Gastroesophageal sphincter (tissue), 4 donors: ENCODE measurements around the gene FAIM2. TPM values are rescaled to one million over a fixed set of nuclear protein-coding genes. Genes with fewer than 3 reads are reported as not detected.

Experiments
- ATAC-seq: fragments of 150-250 bp; one replicate; pipeline ENCODE4 v1.9.1; 2016; ENCODE audit warnings: mild to moderate bottlenecking, moderate library complexity
- H3K27ac ChIP-seq, 4 donors: fragments of 200-600 bp; sonication (generic) in 3 of 4; 1 replicate in 3 of 4; 2 replicates in 1 of 4; pipeline ENCODE4 v1.5.1; 2016 to 2019
- H3K27me3 ChIP-seq: fragments of 200-600 bp; sonication (generic); one replicate; pipeline ENCODE4 v1.5.1; 2019
- H3K36me3 ChIP-seq, 2 donors: fragments of 200-600 bp; sonication (generic); one replicate each; pipeline ENCODE4 v1.5.1; 2019; ENCODE audit warnings: control low read depth in 1 of 2
- H3K4me1 ChIP-seq, 3 donors: fragments of 200-600 bp; sonication (generic); 1 replicate in 2 of 3; 2 replicates in 1 of 3; pipeline ENCODE4 v1.5.1; 2016 to 2019; ENCODE audit warnings: control low read depth in 2 of 3
- H3K4me3 ChIP-seq, 2 donors: fragments of 200-600 bp; sonication (generic); one replicate each; pipeline ENCODE4 v1.5.1; 2019; ENCODE audit warnings: mild to moderate bottlenecking in 1 of 2, moderate library complexity in 1 of 2
- H3K9me3 ChIP-seq, 3 donors: fragments of 200-600 bp; sonication (generic); one replicate each; pipeline ENCODE4 v1.5.1; 2017 to 2019; ENCODE audit warnings: control low read depth in 2 of 3
- EP300 ChIP-seq: sonication (generic); formaldehyde crosslinking; IDR thresholded peaks from one replicate; pipeline ENCODE4 v1.6.1; 2017; ENCODE audit warnings: antibody characterized with exemption, mild to moderate bottlenecking
- POLR2A ChIP-seq, 2 donors: fragments of 450-650 bp; IDR thresholded peaks; one replicate each; pipeline ENCODE4 v1.6.1; 2017; ENCODE audit warnings: antibody characterized with exemption in 2 of 2, mild to moderate bottlenecking in 2 of 2, moderate library complexity in 1 of 2
- POLR2AphosphoS5 ChIP-seq: sonication (generic); formaldehyde crosslinking; IDR thresholded peaks from one replicate; pipeline ENCODE4 v1.6.1; 2017; ENCODE audit warnings: antibody characterized with exemption
- WGBS, 2 donors: methylation state at CpG; one replicate each; pipeline ENCODE4 v1.1.5; 2018; ENCODE audit warnings: low coverage in 1 of 2; 5-methylcytosine and 5-hydroxymethylcytosine counted together
- total RNA-seq, 4 donors: library from RNA; depleted of rRNA; stranded (reverse); fragments of >200 nt; gene quantifications; one replicate each; pipeline ENCODE4 v1.1.0, GENCODE V29; 2016
- TF ChIP-seq, protein P1 (sequence below), 4 experiments: fragments of 200-600 bp in 2 of 4; fragments of 450-650 bp in 2 of 4; sonication (generic) in 1 of 4; IDR thresholded peaks; one replicate each; pipeline ENCODE4 v1.5.1; 2017 to 2019; ENCODE audit warnings: antibody characterized with exemption in 4 of 4, mild to moderate bottlenecking in 2 of 4, moderate library complexity in 2 of 4

The FAIM2 gene
- total RNA-seq, 4 donors from 2014 or later = 3.4 to 7.4 (median 5.9) TPM

DNA sequence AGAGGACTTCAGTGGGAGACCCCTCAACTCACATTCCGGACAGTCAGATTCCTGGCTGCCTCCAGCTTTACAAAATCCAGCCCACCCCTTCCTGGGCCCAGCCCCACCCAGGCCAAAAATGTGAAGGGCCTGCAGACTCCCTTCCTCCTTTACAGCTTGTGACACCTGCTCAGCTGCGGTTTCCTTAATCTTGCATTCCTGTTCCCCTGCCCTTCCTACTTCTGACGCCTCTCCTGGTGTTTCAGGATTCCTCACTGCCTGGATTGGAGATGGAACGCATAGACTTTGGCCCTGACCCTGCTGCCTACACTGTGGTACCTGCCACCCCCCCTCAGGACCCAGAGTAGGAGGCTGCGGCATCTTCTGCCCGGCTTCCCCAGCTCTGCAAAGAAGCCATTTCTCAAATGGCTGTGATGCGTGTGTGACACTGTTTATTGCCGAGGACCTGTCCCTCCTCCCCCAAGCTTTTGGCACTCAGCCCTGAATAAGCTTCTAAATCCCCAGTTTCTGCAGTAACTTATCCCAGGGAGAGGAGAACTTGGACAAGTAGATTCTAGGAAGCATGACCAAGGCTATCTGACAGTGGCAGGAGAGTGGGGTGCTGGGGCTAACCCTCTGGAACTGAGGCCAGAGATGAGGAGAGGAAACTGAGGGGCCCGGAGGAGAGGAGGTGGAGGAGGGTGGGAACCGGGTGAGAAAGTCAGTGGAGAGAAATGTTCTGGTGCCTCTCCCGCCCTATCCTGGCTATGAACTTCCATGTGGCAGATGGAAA, 35.9 kb downstream of the FAIM2 start:
- H3K27ac ChIP-seq = peak overlapping the region in 3 of 4 donors; percentile 58 to 64 (median 62)
- no peak for TF ChIP-seq EP300
- no peak for TF ChIP-seq POLR2A (IDR thresholded peaks at IDR 0.05)
- TF ChIP-seq, protein P1, sequence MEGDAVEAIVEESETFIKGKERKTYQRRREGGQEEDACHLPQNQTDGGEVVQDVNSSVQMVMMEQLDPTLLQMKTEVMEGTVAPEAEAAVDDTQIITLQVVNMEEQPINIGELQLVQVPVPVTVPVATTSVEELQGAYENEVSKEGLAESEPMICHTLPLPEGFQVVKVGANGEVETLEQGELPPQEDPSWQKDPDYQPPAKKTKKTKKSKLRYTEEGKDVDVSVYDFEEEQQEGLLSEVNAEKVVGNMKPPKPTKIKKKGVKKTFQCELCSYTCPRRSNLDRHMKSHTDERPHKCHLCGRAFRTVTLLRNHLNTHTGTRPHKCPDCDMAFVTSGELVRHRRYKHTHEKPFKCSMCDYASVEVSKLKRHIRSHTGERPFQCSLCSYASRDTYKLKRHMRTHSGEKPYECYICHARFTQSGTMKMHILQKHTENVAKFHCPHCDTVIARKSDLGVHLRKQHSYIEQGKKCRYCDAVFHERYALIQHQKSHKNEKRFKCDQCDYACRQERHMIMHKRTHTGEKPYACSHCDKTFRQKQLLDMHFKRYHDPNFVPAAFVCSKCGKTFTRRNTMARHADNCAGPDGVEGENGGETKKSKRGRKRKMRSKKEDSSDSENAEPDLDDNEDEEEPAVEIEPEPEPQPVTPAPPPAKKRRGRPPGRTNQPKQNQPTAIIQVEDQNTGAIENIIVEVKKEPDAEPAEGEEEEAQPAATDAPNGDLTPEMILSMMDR (IDR thresholded peaks at IDR 0.05) = no peak
- TF ChIP-seq POLR2AphosphoS5 = no peak
- H3K27me3 ChIP-seq = no peaks in the 10 kb centered on the region
- no peak overlapping the region for H3K4me3 ChIP-seq
- no peaks in the 10 kb centered on the region for H3K9me3 ChIP-seq
- no peak for ATAC-seq
- WGBS, 2 donors = 31 to 45% methylated on average over 4 to 10 of the region's 11 CpGs
- peaks cover 0 to 34% (median 15%) of the 10 kb centered on the region in 3 donors for H3K4me1 ChIP-seq
- H3K36me3 ChIP-seq = no peaks in the 10 kb centered on the region

DNA sequence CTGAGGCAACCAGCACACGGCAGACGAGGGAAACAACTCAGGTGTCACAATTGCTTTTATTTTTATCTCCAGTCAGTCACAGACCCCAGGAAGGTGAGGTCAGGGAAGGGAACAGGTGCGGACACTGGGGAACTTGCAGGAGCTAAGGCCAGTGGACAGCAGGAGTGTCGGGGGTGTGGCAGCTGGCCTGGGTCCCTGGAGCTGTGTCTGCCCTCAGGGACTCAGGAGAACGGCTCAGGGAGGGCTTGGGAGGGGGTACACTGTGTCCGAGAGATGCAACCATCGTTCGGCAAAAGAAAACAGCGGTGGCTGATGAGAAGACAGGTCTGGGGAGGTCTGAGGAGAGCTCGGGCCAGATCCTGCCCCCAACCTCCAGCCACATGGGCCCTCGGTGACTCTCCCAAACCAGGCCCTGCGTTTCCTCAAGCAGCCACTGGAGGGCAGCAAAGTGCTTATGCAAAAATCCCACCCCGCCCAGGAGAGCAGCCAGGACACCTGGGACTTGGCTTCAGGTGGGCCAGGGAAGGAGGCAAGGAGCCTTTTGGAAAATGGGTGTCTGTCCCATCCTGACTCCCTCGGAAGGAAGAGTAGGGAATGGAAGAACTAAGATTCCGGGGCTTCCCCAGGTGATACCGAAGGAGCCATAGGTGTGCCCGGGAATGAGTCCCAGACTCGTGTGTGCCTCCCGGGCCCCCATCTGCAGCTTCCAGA, 36.7 kb downstream of the FAIM2 start:
- no peaks in the 10 kb centered on the region for H3K27me3 ChIP-seq
- no peak for TF ChIP-seq POLR2AphosphoS5
- TF ChIP-seq, protein P1 (IDR thresholded peaks at IDR 0.05) = peak in 3 of 4 experiments; percentile 90 to 99 (median 93)
- H3K9me3 ChIP-seq = no peaks in the 10 kb centered on the region
- H3K36me3 ChIP-seq = no peaks in the 10 kb centered on the region
- WGBS, 2 donors = 34% methylated on average over 7 of the region's 19 CpGs; no CpG with 5 or more reads in 1 of the 2 donors
- no peak for ATAC-seq
- H3K4me3 ChIP-seq = no peak overlapping the region
- peaks cover 0 to 34% (median 15%) of the 10 kb centered on the region in 3 donors for H3K4me1 ChIP-seq
- no peak overlapping the region for H3K27ac ChIP-seq

DNA sequence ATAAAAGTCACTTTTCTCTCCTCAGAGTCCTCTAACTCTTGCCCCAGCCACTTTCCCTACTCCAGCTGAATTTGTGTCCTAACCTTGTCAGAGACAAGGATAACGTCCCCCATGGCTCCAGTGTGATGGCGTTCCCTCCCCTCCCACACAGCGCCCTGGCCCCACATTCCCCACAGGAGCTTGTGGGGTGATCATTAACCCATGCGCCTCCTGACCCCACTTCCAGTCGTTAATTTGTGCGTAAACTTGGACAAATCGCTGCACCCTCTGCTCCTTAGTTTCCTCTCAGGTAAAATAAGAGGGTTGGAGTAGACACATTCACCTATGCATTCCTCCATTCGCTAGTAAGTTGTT, 37.9 kb downstream of the FAIM2 start:
- no peaks in the 10 kb centered on the region for H3K9me3 ChIP-seq
- H3K4me3 ChIP-seq = no peak overlapping the region
- H3K27ac ChIP-seq = no peak overlapping the region
- 88 to 90% methylated on average over 2 to 8 of the region's 8 CpGs for WGBS, 2 donors
- no peak for ATAC-seq
- TF ChIP-seq, protein P1 (IDR thresholded peaks at IDR 0.05) = no peak
- no peak for TF ChIP-seq EP300
- no peak for TF ChIP-seq POLR2A (IDR thresholded peaks at IDR 0.05)
- TF ChIP-seq POLR2AphosphoS5 = no peak
- no peaks in the 10 kb centered on the region for H3K27me3 ChIP-seq
- H3K4me1 ChIP-seq = peaks cover 0 to 34% (median 15%) of the 10 kb centered on the region in 3 donors
- no peaks in the 10 kb centered on the region for H3K36me3 ChIP-seq

DNA sequence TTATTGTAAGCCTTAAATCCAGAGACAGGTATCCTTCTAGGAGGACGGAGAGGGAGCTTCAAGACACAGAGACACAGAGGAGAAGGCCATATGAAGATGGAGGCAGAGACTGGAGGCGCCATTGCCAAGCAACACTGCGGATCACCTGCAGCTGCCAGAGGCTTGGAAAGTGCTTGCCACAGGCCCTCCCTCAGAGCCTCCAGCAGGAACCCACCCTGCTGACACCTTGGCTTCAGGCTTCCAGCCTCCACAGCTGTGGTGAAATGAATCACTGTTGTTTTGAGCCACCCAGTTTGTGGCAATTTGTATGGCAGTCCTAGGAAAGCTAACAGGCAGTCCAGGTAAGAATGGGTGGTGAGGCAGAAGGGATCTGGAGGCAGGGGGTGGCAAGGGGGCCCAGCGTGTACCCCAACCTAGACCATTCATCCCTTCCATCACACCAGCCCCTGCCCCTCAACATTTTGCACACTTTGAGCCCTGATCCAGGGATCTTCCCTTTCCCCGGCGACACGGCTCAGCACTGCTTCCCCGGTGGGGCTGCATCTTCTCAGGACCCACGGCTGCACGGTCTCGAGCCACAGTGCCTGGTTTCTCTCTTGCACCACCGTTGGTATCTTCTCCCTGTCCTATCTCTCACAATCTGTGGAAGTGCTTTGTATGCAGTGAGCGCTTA, 38.5 kb downstream of the FAIM2 start:
- Histone ChIP-seq H3K9me3 (no peaks in the 10 kb centered on the region), H3K36me3 (no peaks in the 10 kb centered on the region), H3K4me3 (no peak overlapping the region), H3K27ac (no peak overlapping the region), H3K27me3 (no peaks in the 10 kb centered on the region), H3K4me1 (peaks cover 0 to 34% (median 15%) of the 10 kb centered on the region in 3 donors)
- no peak for ATAC-seq
- TF ChIP-seq POLR2A (IDR thresholded peaks at IDR 0.05) = no peak
- TF ChIP-seq, protein P1 (IDR thresholded peaks at IDR 0.05) = no peak
- TF ChIP-seq POLR2AphosphoS5 = no peak
- TF ChIP-seq EP300 = no peak
- WGBS, 2 donors = 80 to 84% methylated on average over 2 to 9 of the region's 13 CpGs
